ENCODE data around the gene DDAH1. TPM values are rescaled to one million over a fixed set of nuclear protein-coding genes. Genes with fewer than 3 reads are reported as not detected.

DDAH1 gene
- total RNA-seq, 1 donor from 2014 or later = 45.2 TPM

GRCh38 chr1:85447006-85447943 is 17.7 kb downstream of the DDAH1 start:
- DNase-seq (ENCODE audit: low spot score in 2 of 2) (no peak), FAIRE-seq (no peak)

DNA sequence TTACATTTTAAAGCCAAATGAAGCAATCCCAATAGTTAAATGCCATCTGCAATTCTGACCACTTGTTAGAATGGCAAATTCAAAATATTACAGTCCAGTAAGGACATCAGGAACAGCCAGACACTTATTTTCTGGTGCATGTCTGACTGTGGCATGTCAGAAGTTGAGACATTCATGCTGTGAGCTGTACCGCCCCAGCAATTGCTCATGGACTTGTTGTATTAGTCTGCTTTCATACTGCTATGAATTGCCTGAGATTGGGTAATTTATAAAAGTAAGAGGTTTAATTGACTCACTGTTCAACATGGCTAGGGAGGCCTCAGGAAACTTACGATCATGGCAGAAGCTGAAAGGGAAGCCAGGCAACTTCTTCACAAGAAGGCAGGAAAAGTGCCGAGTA is 19.1 kb downstream of the DDAH1 start:
- DNase-seq (ENCODE audit: low spot score in 2 of 2) (no peak), FAIRE-seq (no peak)

DNA sequence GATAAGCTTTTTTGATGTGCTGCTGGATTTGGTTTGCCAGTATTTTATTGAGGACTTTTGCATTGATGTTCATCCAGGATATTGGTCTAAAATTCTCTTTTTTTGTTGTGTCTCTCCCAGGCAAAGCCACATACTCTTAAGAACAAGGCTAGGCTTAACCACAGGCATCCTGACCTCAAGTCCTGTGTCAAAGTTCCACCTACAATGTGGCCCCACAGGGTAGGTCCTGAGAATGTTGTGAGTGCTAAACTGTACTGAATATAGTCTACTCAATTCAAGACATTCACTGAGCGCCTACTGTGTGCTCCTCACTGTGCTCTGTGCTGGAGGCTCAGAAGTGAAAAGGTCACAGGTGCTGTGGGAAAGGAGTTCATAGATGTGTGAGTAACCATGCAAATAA is 20.6 kb downstream of the DDAH1 start:
- FAIRE-seq (no peak), DNase-seq (ENCODE audit: low spot score in 2 of 2) (no peak)

GRCh38 chr1:85440612-85441011 is 24.3 kb downstream of the DDAH1 start:
- FAIRE-seq (no peak), DNase-seq (ENCODE audit: low spot score in 2 of 2) (no peak)

- FAIRE-seq (no peak), DNase-seq (ENCODE audit: low spot score in 2 of 2) (no peak)
These were observed 26.6 kb downstream of the DDAH1 start for GRCh38 chr1:85438353-85438752.

DNA sequence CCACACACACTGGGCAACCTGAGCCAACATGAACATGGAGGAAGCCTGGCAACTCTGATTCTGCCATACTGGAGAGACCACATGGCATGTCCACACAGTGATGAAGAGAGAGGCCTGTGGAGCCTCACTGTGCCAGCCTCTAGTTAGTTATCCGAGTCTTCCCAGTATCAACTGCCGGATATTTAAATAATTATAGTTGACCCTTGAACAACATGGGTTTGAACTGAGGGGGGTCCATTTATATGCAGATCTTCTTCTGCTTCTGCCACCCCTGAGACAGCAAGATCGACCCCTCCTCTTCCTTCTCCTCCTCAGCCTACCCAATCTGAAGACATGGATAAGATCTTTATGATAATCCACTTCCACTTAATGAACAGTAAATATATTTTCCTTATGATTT is 27.8 kb downstream of the DDAH1 start:
- FAIRE-seq = no peak
- no peak for DNase-seq (ENCODE audit: low spot score in 2 of 2)

GRCh38 chr1:85433096-85433495 is 31.9 kb downstream of the DDAH1 start:
- DNase-seq (ENCODE audit: low spot score in 2 of 2) = no peak
- FAIRE-seq = no peak

GRCh38 chr1:85428471-85429089 is 36.4 kb downstream of the DDAH1 start:
- no peak for DNase-seq (ENCODE audit: low spot score in 2 of 2)
- no peak for FAIRE-seq

- FAIRE-seq (no peak), DNase-seq (ENCODE audit: low spot score in 2 of 2) (no peak)
These were observed 37.1 kb downstream of the DDAH1 start for GRCh38 chr1:85427849-85428248.

DNA sequence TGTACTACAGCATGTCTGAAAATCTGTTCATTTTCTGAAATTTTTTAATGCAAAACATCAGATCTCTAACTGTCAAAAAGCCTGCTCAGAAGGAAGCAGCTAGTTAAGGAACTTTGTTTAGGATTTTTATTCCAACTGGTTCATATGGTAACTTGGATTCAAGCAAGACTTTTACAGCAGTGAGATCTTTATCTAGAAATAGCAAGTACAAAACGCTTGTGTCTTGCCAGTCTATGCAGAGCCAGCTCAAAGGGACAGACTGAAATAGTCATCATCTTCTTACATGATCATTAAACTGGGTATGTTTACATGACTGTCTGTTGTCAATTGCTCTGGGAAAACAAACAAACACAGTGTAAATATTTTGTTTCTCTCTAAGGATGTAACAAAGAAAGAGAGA is 37.6 kb downstream of the DDAH1 start:
- DNase-seq (ENCODE audit: low spot score in 2 of 2) = no peak
- no peak for FAIRE-seq

DNA sequence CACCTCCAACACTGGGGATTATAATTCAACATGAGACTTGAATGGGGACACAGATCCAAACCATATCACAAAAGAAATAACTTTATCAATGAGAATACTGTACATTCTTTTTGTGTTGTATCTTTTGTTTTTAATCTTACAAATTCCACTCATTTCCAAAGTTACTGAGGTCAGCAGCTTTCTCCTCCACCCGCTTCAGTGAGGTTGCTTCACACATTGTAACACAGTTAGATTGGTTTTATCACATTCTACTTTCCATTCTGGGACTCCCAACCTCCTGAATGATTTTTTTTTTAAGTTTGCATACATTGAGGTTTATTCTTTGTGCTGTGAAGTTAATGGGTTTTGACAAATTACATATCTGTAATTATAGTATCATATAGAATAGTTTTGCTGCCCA is 43.8 kb downstream of the DDAH1 start:
- DNase-seq (ENCODE audit: low spot score in 2 of 2) = no peak
- FAIRE-seq = no peak

DNA sequence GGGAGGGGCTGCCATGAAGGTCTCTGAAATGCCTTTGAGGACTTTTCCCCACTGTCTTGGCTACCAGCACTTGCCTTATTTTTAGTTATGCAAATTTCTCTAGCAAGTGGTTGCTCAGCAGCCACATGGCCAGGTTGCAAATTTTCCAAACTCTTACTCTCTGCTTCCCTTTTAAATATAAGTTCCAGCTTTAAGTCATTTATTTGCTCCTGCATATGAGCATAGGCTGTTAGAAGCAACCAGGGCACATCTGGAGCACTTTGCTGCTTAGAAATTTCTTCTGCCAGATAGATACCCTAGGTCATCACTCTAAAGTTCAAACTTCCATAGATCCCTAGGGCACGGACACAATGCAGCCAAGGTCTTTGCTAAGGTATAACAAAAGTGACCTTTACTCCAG is 44.8 kb downstream of the DDAH1 start:
- FAIRE-seq (no peak), DNase-seq (ENCODE audit: low spot score in 2 of 2) (no peak)

- FAIRE-seq = no peak
- no peak for DNase-seq (ENCODE audit: low spot score in 2 of 2)
These were observed 47.1 kb downstream of the DDAH1 start for GRCh38 chr1:85417876-85418275.

- FAIRE-seq (no peak), DNase-seq (ENCODE audit: low spot score in 2 of 2) (no peak)
These were observed 47.9 kb downstream of the DDAH1 start for GRCh38 chr1:85417017-85417416.

GRCh38 chr1:85413169-85413568 is 51.8 kb downstream of the DDAH1 start:
- no peak for DNase-seq (ENCODE audit: low spot score in 2 of 2)
- no peak for FAIRE-seq

DNA sequence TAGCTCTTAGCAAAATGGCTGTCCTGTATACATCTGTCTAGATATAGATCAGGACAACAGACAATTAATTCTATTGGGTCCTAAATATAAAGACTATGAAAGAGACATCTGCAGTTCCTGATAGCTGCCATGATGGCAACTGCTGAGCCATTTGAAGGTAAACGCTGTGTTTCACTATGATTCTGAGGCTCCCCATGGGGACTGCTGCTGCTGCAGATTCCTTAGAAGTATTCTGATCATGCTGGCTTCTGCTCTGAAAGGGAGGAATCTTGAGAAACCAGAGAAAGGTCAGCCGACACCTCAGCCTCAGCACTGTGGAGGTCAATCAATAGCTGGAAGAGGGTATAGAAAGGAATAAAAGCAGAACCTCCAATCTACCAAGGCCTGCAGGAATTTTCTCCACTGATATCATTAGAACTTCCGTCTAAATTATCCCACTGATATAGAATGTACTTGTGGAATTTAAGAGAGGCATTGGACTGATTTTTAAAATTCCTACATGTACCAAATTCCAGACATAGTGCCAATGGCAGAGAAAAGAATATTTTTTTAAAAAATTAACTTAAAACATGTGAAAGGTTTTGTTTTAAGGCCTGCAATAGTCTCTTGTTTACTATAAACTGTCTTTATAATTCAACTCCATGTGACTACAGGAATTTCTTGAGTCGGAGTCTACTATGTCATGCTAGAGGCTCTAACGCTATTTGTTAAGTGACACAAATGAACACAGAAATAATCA is 53.2 kb downstream of the DDAH1 start:
- DNase-seq (ENCODE audit: low spot score in 2 of 2) (no peak), FAIRE-seq (no peak)

DNA sequence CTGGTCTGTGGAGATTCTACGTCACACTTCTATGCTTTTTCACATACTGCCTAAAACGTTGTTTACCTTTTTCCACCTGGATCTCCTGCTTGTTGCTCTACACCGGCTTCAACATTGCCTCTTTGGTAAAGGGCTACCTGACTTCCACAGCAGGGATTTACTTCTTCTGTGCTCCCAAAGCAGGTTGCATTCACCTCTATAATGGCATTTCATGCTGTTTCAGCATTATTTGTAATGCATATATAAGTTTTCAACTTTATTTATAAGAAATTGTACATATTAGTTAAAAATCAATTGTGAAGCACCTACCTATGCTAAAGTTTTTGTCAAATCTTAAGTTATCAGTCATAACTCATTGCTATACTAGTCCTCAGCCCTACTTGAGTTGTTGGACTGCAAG is 55.4 kb downstream of the DDAH1 start:
- FAIRE-seq = no peak
- no peak for DNase-seq (ENCODE audit: low spot score in 2 of 2)

GRCh38 chr1:85407746-85408377 is 57.1 kb downstream of the DDAH1 start:
- no peak for FAIRE-seq
- DNase-seq (ENCODE audit: low spot score in 2 of 2) = no peak

DNA sequence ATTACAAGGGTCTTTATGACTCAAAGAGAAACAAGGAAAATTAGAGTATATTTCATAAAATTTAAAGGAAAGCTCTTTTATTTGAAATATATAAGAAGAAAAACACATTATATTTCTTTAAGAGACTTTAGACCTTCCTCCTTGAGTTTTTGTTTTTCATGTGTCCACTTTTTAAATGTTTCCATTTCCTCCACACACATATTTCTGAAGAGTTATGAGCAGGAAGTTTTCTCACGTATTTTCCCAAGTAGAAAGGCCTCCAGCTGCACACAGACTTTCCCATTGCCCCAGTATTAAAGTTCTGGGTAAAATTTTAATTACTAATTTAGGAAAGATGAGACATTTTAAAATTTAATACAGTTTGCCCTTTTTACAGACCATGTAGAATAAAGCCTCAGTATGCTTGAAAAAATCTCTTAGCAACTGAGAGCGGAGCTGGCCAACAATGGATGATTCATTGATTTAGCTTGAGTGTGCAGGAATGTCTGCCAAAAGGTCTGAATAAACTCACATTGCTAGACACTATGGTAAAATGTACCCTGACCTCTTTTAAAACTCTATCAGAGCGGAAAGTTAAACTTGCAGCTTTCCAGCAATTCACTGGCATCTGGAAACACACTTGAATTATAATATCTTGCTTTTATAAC is 57.9 kb downstream of the DDAH1 start:
- FAIRE-seq = peak; percentile 59

GRCh38 chr1:85406081-85406480 is 58.9 kb downstream of the DDAH1 start:
- no peak for FAIRE-seq

More for the DNA sequence above, 57.9 kb downstream of the DDAH1 start:
- peak; percentile 6 to 32 for DNase-seq (ENCODE audit: low spot score in 2 of 2)

More at GRCh38 chr1:85406081-85406480, 58.9 kb downstream of the DDAH1 start:
- no peak for DNase-seq (ENCODE audit: low spot score in 2 of 2)
